Lung (tissue), 12 donors: ENCODE results near the gene SKP2. TPM values are rescaled to one million over a fixed set of nuclear protein-coding genes. Genes with fewer than 3 reads are reported as not detected.

ENCODE experiments used
- ATAC-seq: fragments of 200-7000 bp; cut with Tn5 transposase; one replicate; pipeline ENCODE4 v1.9.1; 2020; ENCODE audit warnings: moderate number of reproducible peaks; ENCODE audit not compliant: insufficient read depth, low FRiP score
- DNase-seq, 3 donors: peaks; one replicate each; pipeline ENCODE4 v3.0.0-alpha.2; 2013 to 2017
- H3K27ac ChIP-seq, 2 donors: one replicate each; pipeline ENCODE4 v1.5.1; 2013; ENCODE audit warnings: mild to moderate bottlenecking in 2 of 2, moderate library complexity in 2 of 2, control low read depth in 1 of 2, inconsistent platforms in 1 of 2, low read depth in 1 of 2, low read length in 1 of 2
- H3K27me3 ChIP-seq, 3 donors: one replicate each; pipeline ENCODE4 v1.5.1; 2013; ENCODE audit warnings: low read length in 2 of 3; ENCODE audit not compliant: control insufficient read depth in 3 of 3, insufficient read depth in 3 of 3
- H3K36me3 ChIP-seq, 4 donors: one replicate each; pipeline ENCODE4 v1.5.1; 2013; ENCODE audit warnings: low read length in 4 of 4, mild to moderate bottlenecking in 1 of 4, moderate library complexity in 1 of 4; ENCODE audit not compliant: control insufficient read depth in 4 of 4, insufficient read depth in 4 of 4
- H3K4me1 ChIP-seq, 5 donors: one replicate each; pipeline ENCODE4 v1.5.1; 2013; ENCODE audit warnings: low read length in 5 of 5, mild to moderate bottlenecking in 2 of 5, moderate library complexity in 1 of 5; ENCODE audit not compliant: control insufficient read depth in 5 of 5, insufficient read depth in 5 of 5
- H3K4me3 ChIP-seq: one replicate; pipeline ENCODE4 v1.5.1; 2013; ENCODE audit warnings: mild to moderate bottlenecking, control low read depth, moderate library complexity
- H3K9ac ChIP-seq, 2 donors: one replicate each; pipeline ENCODE4 v1.5.1; 2013; ENCODE audit warnings: low read length in 2 of 2, control low read depth in 1 of 2; ENCODE audit not compliant: insufficient read depth in 1 of 2
- H3K9me3 ChIP-seq, 4 donors: one replicate each; pipeline ENCODE4 v1.5.1; 2013; ENCODE audit warnings: low read length in 3 of 4, mild to moderate bottlenecking in 1 of 4, moderate library complexity in 1 of 4; ENCODE audit not compliant: control insufficient read depth in 4 of 4, insufficient read depth in 3 of 4
- WGBS, 2 donors: extraction: QIAGEN DNeasy Blood & Tissue Kit; methylation state at CpG; one replicate each; pipeline ENCODE4 v1.1.7; 2013; 5-methylcytosine and 5-hydroxymethylcytosine counted together
- polyA plus RNA-seq, 2 donors: library from polyadenylated mRNA; stranded (reverse); fragments of 200-250 nt; gene quantifications; one replicate each; pipeline ENCODE4 v1.2.1, GENCODE V29; 2013
- total RNA-seq, 2 donors: library from RNA; depleted of rRNA in 1 of 2; stranded (reverse); fragments of >200 nt in 1 of 2; gene quantifications; one replicate each; pipeline ENCODE4 v1.2.1, GENCODE V29; 2014 to 2021
- TF ChIP-seq, protein P1 (sequence below): IDR thresholded peaks from 2 replicates; pipeline ENCODE4 v1.5.1; 2012; ENCODE audit warnings: mild to moderate bottlenecking; ENCODE audit errors: control extremely low read depth, extremely low read depth
- donor health status: control.
- donor health status: control.
- donor health status: Bipolar disorder and iron deficiency.
- donor health status: healthy.
- donor health status: DM: yes; HTN: yes; CAD: no.

The SKP2 gene
- total and polyA plus RNA-seq, 4 donors = 4.8 to 30.6 (median 10.0) TPM

DNA sequence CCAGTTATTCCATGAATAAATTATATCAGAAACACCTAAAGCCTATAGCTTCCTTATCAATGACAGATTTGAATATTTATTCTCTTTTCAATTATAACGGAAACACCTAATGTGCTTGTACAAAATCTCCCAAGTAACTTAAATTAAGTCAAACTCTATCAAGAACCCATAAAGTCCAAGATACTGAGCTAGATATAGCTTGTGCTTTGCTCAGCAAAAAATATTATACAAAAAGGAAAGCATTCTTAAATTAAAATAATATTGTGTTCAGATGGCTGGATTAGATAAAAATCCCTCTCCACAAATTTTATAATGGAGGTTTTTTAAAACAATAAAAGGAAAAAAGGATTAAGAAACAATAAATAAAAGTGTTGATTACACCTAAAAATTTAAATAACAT, 66.1 kb downstream of the SKP2 start:
- TF ChIP-seq, protein P1, sequence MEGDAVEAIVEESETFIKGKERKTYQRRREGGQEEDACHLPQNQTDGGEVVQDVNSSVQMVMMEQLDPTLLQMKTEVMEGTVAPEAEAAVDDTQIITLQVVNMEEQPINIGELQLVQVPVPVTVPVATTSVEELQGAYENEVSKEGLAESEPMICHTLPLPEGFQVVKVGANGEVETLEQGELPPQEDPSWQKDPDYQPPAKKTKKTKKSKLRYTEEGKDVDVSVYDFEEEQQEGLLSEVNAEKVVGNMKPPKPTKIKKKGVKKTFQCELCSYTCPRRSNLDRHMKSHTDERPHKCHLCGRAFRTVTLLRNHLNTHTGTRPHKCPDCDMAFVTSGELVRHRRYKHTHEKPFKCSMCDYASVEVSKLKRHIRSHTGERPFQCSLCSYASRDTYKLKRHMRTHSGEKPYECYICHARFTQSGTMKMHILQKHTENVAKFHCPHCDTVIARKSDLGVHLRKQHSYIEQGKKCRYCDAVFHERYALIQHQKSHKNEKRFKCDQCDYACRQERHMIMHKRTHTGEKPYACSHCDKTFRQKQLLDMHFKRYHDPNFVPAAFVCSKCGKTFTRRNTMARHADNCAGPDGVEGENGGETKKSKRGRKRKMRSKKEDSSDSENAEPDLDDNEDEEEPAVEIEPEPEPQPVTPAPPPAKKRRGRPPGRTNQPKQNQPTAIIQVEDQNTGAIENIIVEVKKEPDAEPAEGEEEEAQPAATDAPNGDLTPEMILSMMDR = no peak
- H3K9me3 ChIP-seq = peaks cover 0 to 2% (median 0%) of the 10 kb centered on the region in 4 donors
- 97 to 100% methylated on average over 1 of the region's 1 CpG for WGBS, 2 donors
- peaks cover 5 to 25% (median 8%) of the 10 kb centered on the region in 4 donors for H3K36me3 ChIP-seq
- H3K4me3 ChIP-seq = no peak overlapping the region
- peaks cover 0 to 4% (median 0%) of the 10 kb centered on the region in 5 donors for H3K4me1 ChIP-seq
- H3K9ac ChIP-seq = no peak overlapping the region
- no peak for ATAC-seq
- DNase-seq = no peak
- H3K27me3 ChIP-seq = no peaks in the 10 kb centered on the region
- H3K27ac ChIP-seq = no peak overlapping the region

GRCh38 chr5:36222620-36223019, 70.7 kb downstream of the SKP2 start:
- Histone ChIP-seq H3K27me3 (no peaks in the 10 kb centered on the region), H3K27ac (no peak overlapping the region), H3K9me3 (peaks cover 0 to 2% (median 0%) of the 10 kb centered on the region in 4 donors), H3K4me3 (no peak overlapping the region), H3K4me1 (peaks cover 0 to 4% (median 0%) of the 10 kb centered on the region in 5 donors), H3K36me3 (peaks cover 6 to 28% (median 11%) of the 10 kb centered on the region in 4 donors), H3K9ac (no peak overlapping the region)
- ATAC-seq (no peak), DNase-seq (no peak)
- TF ChIP-seq, protein P1 = no peak
- WGBS, 2 donors = 90 to 97% methylated on average over 1 of the region's 1 CpG

DNA sequence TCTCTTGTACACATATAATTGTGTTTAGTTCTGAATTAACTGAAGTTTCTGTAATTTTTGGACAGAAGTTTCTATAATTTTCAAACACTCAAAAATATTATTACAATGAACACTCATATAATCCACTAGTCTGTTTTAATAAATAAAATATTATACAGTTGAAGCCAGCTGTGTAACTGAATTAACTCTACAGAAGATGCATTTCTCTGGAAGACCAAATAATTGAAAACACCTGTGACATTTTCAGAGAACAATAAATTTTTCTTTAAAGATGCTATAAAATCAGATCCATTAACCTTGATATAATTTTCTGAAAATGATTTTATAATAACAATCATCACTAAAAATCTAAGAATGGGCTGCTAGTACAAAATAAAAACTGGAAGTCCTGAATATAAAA, 75.1 kb downstream of the SKP2 start:
- Histone ChIP-seq H3K9ac (no peak overlapping the region), H3K36me3 (peaks cover 2 to 16% (median 6%) of the 10 kb centered on the region in 4 donors), H3K27ac (no peak overlapping the region), H3K9me3 (no peaks in the 10 kb centered on the region), H3K4me3 (no peak overlapping the region), H3K27me3 (no peaks in the 10 kb centered on the region), H3K4me1 (peaks cover 0 to 12% (median 0%) of the 10 kb centered on the region in 5 donors)
- no peak for ATAC-seq
- no peak for DNase-seq
- TF ChIP-seq, protein P1 = no peak

GRCh38 chr5:36228505-36228904, 76.6 kb downstream of the SKP2 start:
- DNase-seq (no peak), ATAC-seq (no peak)
- no peak overlapping the region for H3K27ac ChIP-seq
- 96 to 99% methylated on average over 7 of the region's 7 CpGs for WGBS, 2 donors
- H3K4me1 ChIP-seq = peaks cover 0 to 15% (median 0%) of the 10 kb centered on the region in 5 donors
- H3K9ac ChIP-seq = no peak overlapping the region
- H3K27me3 ChIP-seq = no peaks in the 10 kb centered on the region
- H3K4me3 ChIP-seq = no peak overlapping the region
- TF ChIP-seq, protein P1 = no peak
- peaks cover 2 to 15% (median 6%) of the 10 kb centered on the region in 4 donors for H3K36me3 ChIP-seq
- H3K9me3 ChIP-seq = no peaks in the 10 kb centered on the region
